NOMO-1 (cell line): ENCODE results near the gene PDE6B.

Source experiments
- DNase-seq, 2 experiments: peaks; one replicate each; lab custom pipeline; 2025; ENCODE audit not compliant: unreplicated experiment in 2 of 2; lab: John Stamatoyannopoulos, UW

Gene PDE6B

DNA sequence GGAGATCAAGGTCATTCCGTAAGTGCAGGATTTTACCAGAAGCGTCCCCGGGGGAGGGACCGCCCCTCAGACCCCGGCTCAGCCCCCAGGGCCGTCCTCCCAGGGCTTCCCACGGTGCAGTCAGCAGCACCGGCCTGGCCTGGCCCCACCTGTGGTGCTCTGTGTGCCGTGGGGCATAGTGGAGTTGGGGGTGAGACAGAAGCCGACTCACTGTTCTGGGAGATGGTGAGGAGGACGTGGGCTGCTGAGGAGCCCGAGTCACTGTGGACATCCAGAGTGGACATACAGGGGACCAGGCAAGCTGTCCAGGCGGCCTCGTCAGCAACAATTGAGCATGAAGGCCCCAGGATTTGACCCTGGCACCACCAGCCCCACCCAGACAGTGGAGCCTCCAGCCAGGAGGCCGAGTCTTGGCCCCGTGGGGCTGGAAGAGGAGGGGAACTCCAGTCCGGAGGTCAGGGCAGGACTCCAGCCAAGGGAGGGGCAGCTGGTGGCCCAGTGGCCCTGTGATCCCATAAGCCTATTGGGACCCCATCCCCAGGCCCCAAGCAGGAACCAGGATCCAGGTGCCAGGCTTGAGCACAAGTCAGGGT lies 29.6 kb downstream of the PDE6B start:
- DNase-seq, result no peak

DNA sequence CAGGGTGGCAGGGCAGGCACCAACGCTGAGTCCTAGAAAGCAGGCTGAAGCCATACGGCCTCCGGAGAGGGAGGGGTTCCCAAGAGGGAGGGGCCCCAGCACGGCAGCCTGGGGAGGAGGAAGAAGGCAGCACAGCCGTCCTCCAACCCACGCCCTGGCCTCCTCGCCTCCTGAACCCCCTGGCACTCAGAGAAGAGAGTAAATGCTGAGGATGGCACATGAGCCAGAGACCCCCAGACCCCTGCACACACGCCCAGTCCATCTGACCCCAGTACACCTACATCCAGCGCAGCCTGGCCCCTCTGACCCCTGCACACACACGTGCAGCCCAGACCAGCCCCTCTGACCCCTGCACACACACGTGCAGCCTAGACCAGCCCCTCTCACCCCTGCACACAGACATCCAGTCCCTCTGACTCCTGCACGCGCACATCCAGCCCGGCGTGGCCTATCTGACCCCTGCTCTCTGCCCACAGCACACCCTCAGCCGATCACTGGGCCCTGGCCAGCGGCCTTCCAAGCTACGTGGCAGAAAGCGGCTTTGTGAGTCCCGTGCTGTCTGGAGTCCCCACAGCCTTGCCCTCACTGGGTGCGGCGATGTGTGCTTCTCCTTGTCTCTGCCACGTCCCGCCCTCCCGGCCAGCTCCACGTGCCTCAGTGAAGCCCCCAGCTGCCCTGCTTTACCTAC lies 30.2 kb downstream of the PDE6B start:
- no peak for DNase-seq

DNA sequence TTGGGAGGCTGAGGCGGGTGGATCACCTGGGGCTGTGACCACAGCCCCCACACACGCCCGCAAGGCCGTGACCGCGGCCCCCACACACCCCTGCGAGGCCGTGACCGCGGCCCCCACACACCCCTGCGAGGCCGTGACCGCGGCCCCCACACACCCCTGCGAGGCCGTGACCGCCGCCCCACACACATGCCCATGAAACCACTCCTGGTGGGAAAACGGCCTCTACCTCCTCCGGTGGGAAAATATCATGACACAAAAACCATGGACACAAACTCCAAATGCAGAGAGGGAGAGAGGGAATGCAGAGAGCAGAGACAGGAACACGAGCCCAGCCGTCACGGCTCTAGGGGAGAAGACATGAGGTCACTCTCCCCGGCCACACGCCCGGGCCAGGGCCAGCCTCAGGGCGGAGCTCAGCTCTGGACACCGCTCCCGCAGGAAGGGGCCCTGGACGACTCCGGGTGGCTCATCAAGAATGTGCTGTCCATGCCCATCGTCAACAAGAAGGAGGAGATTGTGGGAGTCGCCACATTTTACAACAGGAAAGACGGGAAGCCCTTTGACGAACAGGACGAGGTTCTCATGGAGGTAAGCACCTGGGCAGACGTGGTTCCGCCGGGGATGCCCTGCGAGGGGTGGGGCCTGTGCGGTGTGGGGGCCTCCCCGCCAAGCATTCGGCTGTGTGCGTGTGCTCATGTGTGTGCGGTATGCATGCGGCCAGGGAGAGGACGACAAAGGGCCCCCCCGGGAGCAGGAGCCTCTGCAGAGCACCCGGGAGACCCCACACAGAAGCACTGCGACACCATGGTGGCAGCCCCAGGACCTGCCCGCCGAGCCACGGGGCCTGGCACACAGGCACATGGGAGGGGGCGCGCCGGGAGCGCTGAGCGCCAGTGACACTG lies 31.3 kb downstream of the PDE6B start:
- no peak for DNase-seq

DNA sequence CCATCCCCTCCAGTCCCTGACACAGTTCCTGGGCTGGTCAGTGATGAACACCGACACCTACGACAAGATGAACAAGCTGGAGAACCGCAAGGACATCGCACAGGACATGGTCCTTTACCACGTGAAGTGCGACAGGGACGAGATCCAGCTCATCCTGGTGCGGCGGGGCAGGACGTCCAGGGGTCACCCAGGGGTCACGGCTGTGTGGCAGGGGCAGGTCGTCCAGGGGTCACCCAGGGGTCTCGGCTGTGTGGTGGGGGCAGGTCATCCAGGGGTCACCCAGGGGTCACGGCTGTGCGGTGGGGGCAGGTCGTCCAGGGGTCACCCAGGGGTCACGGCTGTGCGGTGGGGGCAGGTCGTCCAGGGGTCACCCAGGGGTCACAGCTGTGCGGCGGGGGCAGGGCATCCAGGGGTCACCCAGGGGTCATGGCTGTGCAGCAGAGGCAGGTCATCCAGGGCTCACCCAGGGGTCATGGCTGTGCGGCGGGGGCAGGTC lies 32.0 kb downstream of the PDE6B start:
- no peak for DNase-seq

DNA sequence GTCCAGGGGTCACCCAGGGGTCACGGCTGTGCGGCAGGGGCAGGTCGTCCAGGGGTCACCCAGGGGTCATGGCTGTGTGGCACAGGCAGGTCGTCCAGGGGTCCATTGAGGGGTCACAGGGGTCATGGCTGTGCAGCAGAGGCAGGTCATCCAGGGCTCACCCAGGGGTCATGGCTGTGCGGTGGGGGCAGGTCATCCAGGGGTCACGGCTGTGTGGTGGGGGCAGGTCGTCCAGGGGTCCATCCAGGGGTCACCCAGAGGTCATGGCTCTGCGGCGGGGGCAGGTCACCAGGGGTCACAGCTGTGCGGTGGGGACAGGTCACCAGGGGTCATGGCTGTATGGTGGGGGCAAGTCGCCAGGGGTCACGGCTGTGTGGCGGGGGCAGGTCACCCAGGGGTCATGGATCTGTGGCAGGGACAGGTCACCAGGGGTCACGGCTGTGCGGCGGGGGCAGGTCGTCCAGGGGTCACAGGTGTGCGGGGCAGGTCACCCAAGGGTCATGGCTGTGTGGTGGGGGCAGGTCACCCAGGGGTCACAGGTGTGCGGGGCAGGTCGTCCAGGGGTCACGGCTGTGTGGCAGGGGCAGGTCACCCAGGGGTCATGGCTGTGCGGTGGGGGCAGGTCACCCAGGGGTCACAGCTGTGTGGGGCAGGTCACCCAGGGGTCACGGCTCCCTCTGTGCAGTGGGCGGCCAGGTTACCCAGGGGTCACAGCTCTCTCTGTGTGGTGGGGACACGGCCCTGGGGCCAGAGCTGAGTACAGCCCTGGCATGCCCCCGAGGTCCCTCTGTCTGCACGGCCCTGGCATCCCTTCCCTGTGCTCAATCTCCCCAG lies 32.7 kb downstream of the PDE6B start:
- DNase-seq, result no peak

DNA sequence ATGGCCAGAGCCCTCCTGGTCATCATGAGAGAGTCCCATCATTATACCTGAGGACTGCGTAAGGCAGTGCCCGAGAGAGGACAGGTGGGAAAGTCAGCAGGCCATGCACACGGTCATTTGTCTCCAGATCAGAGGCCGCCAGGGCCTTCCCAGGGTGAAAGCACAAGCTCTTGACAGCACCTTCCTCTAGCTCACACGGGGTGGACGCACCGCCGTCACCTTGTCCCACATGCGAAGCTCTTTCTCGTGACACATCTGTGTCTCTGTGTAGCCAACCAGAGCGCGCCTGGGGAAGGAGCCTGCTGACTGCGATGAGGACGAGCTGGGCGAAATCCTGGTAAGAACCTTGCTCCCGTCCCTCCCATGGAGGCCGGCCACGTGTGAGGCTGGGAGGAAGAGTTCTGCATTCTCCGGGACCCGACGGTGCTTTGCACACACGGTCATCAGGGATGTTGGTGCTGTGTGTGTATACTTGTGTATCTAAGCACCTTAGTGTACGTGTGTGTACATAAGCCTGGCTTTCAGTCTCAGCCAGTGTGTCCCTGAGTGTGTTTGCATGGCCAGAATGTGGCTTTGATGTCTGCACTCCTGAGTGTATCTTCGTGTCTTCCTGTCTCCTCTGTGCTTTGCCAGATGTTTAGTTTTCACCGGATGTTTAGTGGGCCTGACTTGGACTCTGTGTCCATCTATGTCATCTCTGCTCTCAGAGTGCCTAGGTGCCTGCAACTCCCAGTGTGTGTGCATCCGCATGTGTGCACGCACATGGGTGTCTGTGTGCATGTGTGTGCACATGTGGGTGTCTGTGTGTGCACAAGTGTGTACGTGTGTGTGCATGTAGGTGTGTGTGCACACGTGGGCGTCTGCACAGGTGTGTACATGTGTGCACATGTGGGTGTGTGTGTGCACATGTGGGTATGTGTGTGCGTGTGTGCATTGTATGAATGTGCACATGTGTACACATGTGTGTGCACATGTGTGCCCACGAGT lies 33.6 kb downstream of the PDE6B start:
- DNase-seq, result no peak

DNA sequence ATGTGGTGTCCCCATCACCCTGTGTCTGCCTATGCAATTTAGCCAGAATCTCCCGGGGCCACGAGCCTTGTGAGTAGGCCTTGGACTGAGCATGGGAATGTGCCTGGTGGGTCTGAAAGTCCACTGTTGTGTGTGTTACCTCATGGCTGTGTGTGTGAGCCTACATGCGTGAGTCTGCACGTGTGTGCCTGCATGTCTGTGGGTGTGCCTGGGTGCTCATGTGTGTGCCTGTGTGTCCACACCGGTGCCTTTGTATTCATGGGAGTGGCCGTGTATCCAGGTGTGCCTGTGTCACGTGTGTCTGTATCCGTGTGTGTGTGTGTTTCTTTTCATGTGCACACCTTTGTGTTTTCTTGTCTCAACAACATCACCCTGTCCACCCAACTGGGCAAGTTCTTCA lies 34.5 kb downstream of the PDE6B start:
- no peak for DNase-seq

DNA sequence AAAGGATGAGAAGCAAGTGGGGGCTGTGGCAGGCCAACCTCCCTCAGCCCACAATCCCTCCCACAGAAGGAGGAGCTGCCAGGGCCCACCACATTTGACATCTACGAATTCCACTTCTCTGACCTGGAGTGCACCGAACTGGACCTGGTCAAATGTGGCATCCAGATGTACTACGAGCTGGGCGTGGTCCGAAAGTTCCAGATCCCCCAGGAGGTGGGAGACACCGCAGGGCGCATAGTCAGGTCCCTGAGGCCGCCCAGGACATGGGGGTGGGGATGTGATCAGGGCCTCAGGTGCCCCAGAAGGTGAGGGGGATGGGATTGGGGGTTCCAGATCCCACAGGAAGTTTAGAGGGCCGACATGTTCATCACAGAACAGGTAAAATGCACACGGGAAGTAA lies 35.0 kb downstream of the PDE6B start:
- DNase-seq, result no peak

DNA sequence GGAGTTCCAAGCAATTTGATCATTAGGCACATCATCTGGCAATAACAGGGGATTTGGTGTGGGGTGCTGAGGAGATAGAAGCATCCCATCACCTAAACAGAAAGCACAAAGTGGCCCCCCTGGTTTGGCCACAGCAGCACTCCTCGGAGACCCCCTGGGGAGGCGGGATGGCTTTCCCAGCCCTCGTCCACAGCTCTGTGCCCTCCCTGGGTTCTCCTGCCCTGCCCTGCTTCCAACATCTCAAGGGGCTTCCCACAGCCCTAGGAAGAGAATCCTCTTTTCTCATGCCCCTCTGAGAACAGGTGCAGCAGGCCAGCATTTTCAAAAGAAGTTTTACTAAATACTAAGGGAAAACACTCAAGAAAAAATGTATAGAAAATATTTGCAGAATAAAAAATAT lies 35.9 kb downstream of the PDE6B start:
- no peak for DNase-seq

DNA sequence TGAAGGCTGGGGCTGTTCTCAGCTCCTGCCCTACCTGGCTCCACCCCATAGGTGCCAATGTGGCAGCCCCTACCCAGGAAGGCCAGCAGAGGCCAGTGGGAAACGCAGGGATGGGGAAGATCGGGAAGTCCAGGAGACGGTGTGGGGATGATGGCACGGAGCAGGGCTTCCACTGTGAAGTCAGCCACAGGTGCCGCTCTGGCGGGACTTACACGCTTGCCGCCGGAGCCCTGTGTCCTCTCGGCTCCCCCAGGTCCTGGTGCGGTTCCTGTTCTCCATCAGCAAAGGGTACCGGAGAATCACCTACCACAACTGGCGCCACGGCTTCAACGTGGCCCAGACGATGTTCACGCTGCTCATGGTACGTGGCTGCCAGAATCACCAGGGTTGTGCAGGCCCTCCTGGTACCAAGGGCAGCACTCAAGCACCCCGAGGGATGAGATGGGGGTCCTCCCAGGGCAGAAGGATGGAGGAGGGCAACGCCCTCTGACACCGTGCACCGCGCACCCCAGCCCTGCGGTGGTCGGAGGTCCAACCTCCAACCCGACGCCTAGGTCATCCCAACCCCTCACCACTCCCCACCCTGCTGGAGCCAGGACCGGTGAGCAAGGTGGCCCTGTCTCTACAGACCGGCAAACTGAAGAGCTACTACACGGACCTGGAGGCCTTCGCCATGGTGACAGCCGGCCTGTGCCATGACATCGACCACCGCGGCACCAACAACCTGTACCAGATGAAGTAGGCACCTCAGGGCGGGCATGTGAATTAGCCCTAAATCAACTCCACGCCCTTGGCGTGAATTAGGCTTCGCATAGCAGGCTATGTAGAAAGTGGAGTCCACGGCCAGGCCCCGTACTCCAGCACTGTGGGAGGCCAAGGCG lies 36.7 kb downstream of the PDE6B start:
- DNase-seq, result no peak

DNA sequence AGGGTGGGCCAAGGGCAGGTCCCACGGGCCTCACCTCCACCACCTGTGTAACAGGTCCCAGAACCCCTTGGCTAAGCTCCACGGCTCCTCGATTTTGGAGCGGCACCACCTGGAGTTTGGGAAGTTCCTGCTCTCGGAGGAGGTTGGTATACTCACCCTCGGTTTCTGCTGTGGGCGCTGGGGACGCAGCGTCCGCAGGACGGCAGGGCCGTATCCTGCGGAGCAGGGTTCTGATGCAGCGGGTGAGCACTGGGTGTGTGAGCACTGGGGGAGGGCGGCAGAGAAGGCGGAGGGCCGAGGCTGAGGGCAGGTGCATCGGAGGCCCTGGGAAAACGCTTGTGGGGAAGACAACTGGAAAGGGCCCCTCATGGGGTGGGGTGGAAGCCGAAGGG lies 37.7 kb downstream of the PDE6B start:
- no peak for DNase-seq

DNA sequence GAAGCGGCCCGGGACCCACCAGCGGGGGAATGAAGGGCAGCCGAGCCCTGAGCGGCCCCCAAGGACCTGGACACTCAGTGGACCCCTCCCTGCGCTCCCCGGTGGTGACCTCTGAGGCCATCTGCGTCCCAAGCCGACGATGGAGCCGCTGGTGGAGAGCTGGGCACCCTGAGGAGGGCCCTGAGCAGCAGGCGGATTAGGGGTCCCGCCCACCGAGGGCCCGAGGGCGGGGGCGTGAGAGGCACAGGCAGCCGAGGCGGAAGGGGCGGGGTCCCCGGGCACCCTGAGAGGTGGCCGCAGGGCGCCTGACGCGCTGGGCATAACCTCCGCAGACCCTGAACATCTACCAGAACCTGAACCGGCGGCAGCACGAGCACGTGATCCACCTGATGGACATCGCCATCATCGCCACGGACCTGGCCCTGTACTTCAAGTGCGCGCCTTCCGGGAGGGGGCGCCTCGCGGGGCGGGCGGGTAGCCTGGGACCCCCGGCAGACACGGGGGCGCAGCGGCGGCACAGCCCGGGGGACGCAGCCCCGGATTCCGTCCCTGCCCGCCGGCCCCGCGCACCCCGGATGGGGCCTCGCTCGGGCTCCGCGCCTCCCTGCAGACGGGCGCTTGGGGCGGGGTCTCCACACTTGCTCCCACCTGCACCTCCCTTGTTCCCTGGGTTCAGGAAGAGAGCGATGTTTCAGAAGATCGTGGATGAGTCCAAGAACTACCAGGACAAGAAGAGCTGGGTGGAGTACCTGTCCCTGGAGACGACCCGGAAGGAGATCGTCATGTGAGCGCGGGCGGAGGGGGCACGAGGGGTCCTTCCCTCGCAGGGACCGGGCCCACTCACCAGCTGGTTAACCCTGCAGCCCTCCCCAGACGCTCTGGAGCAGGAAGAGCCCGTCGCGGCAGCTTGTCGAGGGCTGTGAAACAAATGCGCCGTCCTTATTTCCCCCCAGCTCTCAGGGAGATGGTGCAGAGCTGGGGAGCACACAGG lies 38.4 kb downstream of the PDE6B start:
- no peak for DNase-seq

DNA sequence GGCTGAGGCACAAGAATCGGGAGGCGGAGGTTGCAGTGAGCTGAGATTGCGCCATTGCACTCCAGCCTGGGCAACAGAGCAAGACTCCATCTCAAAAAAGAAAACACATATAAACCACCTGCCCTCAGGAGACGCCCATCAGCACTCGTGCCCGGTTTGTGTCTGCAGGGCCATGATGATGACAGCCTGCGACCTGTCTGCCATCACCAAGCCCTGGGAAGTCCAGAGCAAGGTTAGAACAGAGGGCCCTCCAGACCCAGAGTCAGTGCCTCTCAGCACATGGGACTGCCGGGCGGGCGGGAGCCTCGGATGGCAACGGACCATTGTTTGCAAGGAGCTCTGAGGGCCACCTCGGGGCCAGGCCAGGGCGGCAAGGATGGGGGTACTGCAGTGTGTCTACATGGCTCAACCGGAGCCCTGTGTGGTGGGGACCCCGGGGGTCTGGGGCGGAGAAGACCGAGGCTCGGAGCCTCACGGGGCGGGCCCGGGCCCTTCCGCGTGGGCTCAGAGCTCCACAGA lies 39.4 kb downstream of the PDE6B start:
- DNase-seq, result no peak

DNA sequence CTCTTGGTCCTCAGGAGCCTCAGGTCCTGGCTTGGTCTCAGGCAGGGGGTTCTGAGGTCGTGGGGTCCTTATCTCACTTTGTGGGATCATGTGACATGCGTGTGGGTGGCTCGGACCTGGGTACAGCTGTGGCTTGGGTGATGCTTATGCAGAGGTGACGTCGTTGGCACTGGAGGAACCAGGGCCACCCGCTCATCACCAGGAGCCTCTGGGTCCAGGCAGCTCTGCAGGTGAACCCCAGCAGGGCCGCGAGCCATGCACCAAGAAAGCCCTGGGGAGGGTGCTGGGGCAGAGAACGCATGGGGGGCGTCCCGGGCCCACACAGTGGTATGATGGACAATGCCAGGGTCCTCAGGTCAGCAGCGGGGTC lies 40.0 kb downstream of the PDE6B start:
- no peak for DNase-seq

DNA sequence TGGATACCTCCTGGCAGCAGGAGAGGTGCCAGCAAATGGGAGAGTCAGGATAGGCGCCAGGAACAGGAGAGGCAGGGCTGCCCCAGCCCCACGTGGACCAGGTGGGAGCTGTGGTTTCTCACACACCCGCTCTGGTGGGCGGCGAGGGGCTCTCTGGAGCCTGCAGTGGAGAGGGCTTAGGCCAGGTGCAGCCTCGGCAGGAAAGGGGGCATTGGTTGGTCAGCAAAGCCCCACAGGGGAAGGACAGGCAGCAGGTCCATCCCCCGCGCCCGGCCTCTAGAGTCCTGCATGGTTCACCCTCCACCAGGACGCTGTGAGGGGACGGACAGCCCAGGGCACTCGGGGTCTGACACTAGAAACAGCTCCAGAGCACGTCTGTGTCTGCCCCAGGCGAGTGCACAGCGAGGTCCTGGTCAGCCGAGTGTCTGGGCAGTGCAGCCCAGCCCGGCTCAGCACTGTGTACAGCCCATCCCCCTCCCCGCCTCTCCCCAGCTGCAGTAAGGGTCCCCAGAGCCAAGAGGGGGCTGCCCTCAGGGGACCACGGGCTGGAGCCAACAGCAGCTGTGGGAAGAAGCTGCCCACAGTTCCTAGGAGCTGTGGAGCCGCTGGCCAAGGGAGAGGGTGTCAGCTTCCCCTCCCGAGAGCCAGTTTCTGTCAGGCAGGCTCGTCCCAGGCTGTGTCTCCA lies 40.5 kb downstream of the PDE6B start:
- no peak for DNase-seq

DNA sequence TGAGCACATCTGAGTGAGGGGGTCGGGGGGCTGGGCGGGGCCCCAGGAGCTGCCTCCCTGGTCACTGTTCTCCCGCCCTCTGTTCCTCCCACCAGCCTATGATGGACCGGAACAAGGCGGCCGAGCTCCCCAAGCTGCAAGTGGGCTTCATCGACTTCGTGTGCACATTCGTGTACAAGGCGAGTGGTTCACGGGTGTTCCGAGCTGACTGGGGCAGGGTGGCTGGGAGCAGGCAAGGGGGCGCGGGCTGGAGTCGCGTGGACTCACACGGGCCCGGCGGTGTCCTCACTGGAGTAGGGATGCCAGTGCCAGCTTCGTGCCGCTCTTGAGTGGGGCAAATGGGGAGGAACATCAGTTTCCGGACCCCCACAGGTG lies 41.0 kb downstream of the PDE6B start:
- no peak for DNase-seq
